Limb (tissue), 2 donors: ENCODE data around the gene PVRIG.
"Not testable (repeated sequence)": the region's sequence is repeated elsewhere in the genome, so short reads cannot be mapped to it uniquely, and the experiment has no call there.

Experiments
- DNase-seq, 2 donors: peaks; one replicate each; pipeline ENCODE4 v3.0.0-alpha.2; 2016; ENCODE audit errors: extremely low spot score in 2 of 2

PVRIG gene

GRCh38 chr7:100195222-100195621 lies 24.5 kb upstream of the PVRIG start:
- DNase-seq: no peak

DNA sequence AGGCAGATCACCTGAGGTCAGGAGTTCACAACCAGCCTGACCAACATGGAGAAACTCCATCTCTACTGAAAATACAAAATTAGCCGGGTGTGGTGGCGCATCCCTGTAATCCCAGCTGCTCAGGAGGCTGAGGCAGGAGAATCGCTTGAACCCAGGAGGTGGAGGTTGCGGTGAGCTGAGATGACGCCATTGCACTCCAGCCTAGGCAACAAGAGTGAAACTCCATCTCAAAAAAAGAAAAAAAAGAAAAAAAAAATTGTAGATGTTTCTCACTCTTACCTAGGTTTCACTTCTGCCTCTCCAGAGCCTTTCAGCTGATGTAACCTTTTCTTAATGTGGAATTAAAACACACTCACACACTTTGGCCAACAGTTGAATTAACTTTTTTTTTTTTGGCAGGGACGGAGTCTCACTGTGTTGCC lies 23.8 kb upstream of the PVRIG start:
- not testable (repeated sequence) for DNase-seq

- DNase-seq: no peak
Measured at GRCh38 chr7:100198266-100198665, 21.5 kb upstream of the PVRIG start.

- no peak for DNase-seq
Measured at GRCh38 chr7:100200693-100201092, 19.1 kb upstream of the PVRIG start.

GRCh38 chr7:100204454-100204853 lies 15.3 kb upstream of the PVRIG start:
- DNase-seq: no peak

GRCh38 chr7:100208911-100209408 lies 10.8 kb upstream of the PVRIG start:
- no peak for DNase-seq

GRCh38 chr7:100209493-100209892 lies 10.3 kb upstream of the PVRIG start:
- DNase-seq: no peak

- no peak for DNase-seq
Measured at GRCh38 chr7:100210805-100211204, 8.9 kb upstream of the PVRIG start.

DNA sequence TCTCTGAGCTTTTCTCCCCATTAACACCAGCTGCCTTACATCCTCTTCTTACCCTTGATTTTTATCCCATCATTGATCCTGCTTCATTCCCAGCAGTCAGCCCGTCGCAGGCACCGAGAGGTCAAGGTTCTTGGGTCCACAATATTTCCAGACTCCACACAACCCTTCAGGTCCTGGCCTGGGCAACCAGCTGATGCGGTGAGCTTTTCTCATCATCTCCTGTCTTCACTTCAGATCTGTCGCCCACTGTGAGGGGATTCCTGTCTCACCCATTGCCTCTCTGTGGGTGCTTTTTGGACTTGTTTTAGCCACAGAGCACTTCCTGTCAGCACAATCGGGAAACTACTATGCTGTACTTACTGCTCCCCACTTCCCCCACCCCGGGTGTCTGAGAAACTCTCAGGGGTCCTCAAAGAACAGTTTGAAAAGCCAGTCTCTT lies 8.4 kb upstream of the PVRIG start:
- no peak for DNase-seq

- DNase-seq: no peak
Measured at GRCh38 chr7:100212631-100213286, 7.0 kb upstream of the PVRIG start.

DNA sequence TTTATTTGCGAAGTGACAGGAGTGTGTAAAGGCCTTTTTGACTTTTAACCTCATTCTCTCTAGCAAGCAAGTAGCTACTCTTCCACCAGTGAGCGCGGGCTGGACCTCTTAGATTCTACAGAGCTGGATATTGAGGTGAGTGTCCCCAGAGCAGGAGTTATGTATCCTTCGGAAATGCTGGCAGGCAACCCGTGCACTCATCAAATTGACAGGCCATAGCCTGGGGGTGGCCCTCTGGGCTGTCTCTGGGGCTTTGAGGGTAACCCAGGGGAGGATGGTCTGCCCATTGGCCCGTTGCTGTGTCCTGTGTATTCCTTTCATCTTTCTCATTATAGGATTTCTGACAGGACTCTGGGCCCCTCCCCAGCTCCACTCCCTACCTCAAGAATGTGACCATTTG lies 6.1 kb upstream of the PVRIG start:
- no peak for DNase-seq

DNA sequence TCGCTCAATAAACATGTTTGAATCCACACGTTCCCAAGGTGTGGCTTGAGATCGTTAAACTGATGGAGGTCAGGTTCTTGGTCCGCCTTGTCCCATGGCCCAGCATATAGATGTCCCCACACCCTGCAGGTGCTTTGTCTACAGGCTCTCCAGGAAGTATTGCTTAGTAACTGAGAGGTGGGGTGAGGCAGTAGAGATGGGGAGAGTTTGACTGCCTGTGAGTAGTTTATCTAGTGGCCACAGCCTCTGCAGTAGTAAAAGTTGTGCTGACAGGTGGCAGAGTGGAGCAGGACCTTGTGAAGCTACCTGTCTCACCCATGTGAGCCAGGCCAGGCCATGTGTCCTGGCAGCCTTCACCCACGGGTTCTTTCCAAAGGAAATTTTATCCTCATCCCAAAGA lies 5.4 kb upstream of the PVRIG start:
- not testable (repeated sequence) for DNase-seq

DNA sequence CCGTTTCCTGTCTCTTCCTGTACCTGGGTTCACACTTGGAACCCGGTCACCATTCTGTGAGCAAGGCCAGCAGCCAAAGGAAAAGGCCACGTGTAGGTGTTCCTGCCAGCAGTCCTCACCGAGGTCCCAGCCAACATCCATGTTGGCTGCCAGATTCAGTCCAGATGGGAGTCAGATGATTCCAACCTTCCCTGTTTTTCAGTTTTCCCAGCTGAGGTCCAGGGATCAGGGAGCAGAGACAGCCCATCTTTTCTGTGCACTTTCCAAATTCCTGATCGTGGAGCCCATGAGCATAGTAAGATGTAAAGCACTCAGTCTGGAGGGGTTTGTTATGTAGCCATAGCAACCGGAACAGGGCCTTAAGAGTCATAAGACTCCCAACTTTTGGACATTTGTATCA lies 3.9 kb upstream of the PVRIG start:
- peak; percentile 51 to 79 for DNase-seq

- DNase-seq: peak in 1 of 2 donors; percentile 29
Measured at GRCh38 chr7:100217934-100218333, 1.8 kb upstream of the PVRIG start.

DNA sequence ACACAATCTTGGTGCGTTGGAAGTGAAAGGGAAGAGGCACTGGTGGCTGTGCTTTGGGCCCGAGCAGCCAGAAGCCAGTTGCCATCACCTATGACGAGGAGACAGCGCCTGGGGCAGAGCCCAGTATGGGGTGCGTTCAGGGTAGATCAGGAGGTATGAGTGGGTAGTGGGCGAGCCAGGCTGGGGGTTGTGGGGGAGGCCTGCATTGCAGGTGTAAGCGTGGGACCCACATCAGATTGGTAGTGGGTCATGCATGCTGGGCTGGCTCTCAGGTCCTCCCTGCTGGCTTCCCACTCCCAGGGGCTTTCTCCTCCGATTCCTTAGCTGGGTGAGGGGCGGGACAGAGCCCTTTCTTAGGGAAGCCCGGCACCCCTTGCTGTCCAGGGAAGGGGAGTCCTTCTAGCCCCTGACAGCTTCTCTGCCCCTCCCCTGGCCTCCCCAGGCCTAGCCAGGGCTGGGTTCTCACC lies 445 bp upstream of the PVRIG start:
- no peak for DNase-seq

DNA sequence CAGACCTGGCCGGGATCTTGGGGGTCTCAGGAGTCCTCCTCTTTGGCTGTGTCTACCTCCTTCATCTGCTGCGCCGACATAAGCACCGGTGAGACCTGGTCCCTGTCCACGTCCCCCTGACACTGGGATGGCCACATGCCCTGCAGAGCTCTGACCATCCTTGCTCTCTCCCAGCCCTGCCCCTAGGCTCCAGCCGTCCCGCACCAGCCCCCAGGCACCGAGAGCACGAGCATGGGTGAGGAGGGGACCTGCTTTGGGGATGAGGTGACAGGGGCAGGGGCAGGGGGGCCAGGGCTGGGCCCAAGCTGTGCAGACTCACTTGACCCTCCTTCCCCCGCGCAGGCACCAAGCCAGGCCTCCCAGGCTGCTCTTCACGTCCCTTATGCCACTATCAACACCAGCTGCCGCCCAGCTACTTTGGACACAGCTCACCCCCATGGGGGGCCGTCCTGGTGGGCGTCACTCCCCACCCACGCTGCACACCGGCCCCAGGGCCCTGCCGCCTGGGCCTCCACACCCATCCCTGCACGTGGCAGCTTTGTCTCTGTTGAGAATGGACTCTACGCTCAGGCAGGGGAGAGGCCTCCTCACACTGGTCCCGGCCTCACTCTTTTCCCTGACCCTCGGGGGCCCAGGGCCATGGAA lies 959 bp downstream of the PVRIG start:
- DNase-seq: no peak

DNA sequence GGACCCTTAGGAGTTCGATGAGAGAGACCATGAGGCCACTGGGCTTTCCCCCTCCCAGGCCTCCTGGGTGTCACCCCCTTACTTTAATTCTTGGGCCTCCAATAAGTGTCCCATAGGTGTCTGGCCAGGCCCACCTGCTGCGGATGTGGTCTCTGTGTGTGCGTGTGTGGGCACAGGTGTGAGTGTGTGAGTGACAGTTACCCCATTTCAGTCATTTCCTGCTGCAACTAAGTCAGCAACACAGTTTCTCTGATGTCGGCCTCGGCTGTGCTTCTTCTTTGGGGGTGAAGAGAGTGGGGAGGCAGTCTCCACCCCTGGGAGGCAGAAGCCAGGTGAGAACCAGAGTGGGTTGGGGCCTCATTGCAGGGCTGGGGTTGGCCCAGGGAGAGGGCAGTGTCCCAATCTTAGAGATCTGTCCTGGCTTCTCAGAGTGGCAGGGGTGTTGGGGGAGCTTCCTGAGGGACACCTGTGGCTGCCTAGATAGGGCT lies 1.5 kb downstream of the PVRIG start:
- DNase-seq: no peak

- no peak for DNase-seq
Measured at GRCh38 chr7:100221767-100222444, 2.2 kb downstream of the PVRIG start.

GRCh38 chr7:100222445-100223132 lies 2.8 kb downstream of the PVRIG start:
- no peak for DNase-seq

DNA sequence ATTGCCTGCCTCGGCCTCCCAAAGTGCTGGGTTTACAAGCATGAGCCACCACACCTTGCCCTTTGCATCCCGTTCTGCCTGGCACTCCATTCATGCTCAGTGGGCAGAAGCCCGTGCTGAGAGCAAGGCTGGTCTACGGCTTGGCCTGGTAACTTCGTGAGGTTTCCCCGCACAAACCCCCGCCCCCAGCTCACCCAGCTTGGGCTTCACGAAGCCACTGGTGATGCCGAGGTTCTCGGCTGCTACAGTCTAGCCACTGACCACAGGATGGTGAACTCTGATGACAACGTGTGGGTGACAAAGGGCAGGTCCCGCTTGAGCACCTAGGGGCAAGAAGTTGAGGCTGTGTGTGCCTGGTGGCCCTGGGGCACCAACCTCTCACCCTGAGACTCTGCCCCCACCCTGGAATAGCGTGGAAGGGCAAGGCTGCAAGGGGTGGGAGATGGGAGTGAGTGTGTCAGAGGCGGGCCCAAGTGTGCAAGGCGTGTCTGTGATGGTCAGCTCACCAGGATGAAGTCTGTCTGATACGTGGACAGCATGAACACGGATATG lies 3.7 kb downstream of the PVRIG start:
- DNase-seq: not testable (repeated sequence)

DNA sequence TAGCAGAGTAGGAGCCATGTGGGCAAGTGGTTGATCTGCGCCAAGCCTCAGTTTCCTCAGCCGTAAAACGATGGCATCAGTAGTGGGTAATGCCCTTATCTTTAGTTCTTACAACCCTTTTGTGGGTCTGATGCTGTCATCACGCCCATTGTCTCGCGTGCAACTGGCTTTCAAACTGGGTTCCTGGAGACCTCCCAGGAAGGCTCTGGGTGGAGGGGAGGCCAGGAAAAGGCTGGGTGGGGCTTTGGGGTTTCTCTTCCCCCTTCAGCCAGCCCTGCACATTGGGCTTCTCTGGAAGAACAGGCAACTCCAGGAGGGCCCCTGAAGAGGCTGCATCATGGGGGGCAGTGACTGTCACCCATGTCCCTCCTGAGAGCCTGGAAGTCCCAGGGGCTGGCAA lies 5.1 kb downstream of the PVRIG start:
- not testable (repeated sequence) for DNase-seq
